Suppressor macrophage treated with lipopolysaccharide for 1 hour (primary cell): ENCODE measurements around the gene KERA.

ENCODE experiments used
- DNase-seq, 3 donors: peaks; one replicate each; pipeline ENCODE4 v3.0.0-alpha.2; 2020 to 2022

Gene KERA

DNA sequence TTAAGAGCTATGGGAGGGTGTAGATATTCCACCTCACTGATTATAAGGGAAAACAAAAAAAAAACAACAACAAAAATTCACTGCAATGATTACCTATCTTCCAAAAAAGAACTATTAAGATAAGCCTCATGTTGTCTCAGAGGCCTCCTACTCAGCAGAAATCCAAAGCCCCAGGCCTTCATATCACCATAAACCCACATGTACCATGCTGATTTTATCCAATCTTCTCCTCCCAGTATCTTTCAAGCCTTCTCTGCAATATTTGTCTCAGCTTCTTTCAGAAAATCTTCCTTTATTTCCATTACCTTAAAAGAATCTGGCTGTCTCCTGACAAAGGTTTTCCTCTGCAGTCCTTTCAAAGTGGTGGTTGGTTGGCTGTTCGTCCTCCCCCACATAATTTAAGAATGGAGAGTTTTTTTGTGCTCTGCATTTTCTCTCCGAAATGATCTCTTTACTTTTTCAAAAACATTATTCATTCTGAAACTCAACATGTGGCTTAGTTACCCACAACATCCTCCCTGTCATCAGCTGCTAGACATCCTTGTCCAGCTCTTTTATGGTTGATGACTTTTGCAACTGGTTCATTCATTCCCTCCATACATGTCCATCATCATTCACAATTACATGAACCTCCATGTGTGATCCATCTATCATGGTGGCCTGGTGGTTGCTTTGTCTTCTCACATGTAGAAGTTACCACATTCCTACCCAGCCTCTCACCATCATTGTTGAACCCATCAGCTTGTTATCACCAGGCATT lies 50.1 kb downstream of the KERA start:
- DNase-seq, result no peak

DNA sequence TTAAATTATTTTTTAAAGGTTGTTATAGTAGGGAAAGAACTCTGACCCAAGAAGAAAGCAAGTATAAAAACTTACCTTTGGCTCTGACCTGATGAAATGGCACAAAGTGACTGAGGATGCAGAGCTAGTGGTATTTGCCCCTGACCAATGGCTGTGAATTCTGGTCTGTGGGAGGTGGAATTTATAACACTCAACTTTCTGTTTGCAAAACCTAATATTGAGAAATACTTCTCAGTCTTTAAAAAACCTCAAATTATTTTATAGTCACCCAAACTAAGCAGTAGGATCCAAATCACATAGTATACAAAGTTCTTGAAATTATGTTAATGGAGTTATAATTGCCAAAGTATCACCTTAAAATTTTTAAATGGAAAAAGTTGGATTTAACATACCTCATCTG lies 53.0 kb downstream of the KERA start, which contains the start of gene EPYC:
TSS of gene EPYC (minus strand) at position 101 of the 400 bp plus-strand sequence. CDS start 2,407 bp downstream, outside the sequence.
- DNase-seq, result no peak

DNA sequence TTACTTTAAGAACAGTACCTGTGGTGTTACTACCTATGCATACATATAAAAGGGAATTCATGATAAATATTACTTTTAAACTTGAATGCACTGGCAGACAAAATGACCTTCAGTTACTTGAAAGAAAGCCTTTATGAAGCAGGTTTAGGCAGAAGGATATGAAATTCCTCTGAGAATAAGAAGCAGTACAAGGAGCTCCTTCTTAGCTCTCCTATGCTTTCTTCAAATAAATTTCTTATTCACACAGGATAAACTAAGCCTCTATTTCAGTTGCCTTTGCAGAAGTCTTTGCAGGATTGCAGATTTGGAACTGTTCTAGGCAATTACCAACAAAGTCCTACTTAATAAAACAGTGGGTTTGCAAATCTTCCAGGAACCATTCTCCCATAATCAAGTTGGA lies 54.1 kb downstream of the KERA start:
- no peak for DNase-seq

DNA sequence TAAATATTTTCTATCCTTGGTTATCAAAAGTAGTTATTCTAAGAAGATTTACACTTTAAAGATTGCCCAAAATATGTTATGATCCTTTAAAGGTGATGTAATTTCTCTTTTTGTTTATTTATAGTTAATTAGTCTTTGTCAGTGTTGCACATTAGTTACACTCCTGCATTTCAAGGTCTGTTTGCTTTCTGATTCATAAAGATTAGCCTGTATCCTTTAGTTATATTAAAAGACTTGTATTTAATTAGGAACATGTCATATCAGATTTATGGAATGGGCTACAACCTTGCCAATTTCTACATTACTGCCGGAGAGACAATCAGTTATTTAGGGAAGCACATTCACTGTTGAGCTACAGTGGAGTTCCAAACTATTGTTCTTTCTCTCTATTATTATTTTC lies 56.5 kb downstream of the KERA start:
- no peak for DNase-seq
